Astrocyte of the cerebellum (primary cell): ENCODE measurements around the gene ADAM10.

Source experiments
- DNase-seq: peaks from one replicate; pipeline ENCODE4 v3.0.0-alpha.2; 2011; ENCODE audit warnings: low read depth
- H3K4me3 ChIP-seq: 2 replicates; pipeline ENCODE4 v1.5.1; 2011; ENCODE audit warnings: mild to moderate bottlenecking, low read depth, low read length, moderate library complexity
- in situ Hi-C: cut with HindIII; loops from 2 replicates; pipeline ENCODE4 v1.10.0; 2017; ENCODE audit warnings: low sequenced_read_pairs
- TF ChIP-seq, protein P1 (sequence below): IDR thresholded peaks from 2 replicates; pipeline ENCODE4 v1.5.1; 2012; ENCODE audit warnings: low read length, low read depth, moderate library complexity, mild to moderate bottlenecking; ENCODE audit errors: missing control alignments

ADAM10 gene

DNA sequence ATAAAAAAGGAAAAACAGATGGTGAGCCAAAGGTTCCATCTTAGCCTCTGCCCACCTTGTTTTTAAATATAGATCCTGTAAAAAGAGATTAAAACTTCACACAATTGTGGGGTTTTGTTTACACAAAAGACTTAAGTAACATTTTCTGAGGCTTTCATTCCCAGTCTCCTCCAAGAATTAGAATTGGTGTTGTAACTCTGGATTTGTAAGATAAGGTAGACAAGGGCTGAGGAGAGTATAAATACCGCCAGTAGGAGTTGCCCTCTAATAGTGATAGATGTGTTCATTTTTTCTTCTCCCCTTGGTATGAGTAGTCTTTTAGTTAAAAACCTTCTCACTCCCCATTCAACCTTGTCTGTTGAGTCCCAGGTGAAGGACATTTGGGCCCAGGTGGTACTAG is 30.0 kb upstream of the ADAM10 start:
- H3K4me3 ChIP-seq, result no peak overlapping the region
- TF ChIP-seq, protein P1, sequence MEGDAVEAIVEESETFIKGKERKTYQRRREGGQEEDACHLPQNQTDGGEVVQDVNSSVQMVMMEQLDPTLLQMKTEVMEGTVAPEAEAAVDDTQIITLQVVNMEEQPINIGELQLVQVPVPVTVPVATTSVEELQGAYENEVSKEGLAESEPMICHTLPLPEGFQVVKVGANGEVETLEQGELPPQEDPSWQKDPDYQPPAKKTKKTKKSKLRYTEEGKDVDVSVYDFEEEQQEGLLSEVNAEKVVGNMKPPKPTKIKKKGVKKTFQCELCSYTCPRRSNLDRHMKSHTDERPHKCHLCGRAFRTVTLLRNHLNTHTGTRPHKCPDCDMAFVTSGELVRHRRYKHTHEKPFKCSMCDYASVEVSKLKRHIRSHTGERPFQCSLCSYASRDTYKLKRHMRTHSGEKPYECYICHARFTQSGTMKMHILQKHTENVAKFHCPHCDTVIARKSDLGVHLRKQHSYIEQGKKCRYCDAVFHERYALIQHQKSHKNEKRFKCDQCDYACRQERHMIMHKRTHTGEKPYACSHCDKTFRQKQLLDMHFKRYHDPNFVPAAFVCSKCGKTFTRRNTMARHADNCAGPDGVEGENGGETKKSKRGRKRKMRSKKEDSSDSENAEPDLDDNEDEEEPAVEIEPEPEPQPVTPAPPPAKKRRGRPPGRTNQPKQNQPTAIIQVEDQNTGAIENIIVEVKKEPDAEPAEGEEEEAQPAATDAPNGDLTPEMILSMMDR, result no peak
- no peak for DNase-seq
- in situ Hi-C loops, result no loop called here

DNA sequence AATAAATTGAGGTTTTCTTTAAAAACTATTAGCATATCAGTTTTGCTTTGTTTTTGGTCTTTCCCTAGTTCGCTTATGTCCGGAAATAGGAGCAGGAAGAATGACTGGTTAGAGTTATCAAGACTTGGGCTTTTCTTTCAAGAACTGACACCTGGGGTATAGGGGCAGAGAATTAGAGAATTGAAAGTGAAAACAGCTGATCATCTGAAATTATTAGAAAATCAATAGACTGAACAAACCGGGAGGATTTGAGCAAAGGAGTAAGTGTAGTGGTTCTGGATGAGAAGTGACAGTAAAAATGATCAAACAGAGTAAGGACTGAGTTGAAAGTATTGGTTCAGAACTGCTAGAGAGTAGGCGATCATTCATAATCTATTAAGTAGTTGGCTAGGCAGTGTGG is 27.6 kb upstream of the ADAM10 start:
- in situ Hi-C loops, result no loop called here
- H3K4me3 ChIP-seq, result no peak overlapping the region
- TF ChIP-seq, protein P1, result no peak
- DNase-seq, result no peak

DNA sequence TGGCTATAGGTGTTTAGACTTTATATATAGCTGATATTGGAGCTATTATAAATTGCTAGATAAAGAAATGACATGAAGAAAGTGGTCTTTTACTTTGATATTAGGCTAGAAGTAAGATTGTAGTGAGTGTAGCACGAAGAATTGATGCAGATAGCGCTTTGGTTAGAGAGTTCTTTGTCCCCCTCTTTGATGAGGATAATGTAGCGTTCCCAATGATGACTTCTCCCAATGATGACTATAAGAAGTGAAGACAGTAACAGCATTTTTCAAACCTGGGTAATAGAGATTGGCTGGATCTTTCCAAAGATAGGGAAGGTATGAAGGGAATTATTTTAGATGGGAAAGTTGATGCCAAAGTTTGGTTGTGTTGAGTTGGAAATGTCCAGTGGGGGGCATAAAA is 25.9 kb upstream of the ADAM10 start:
- no peak for DNase-seq
- in situ Hi-C loops, result no loop called here
- no peak overlapping the region for H3K4me3 ChIP-seq
- TF ChIP-seq, protein P1, result no peak

DNA sequence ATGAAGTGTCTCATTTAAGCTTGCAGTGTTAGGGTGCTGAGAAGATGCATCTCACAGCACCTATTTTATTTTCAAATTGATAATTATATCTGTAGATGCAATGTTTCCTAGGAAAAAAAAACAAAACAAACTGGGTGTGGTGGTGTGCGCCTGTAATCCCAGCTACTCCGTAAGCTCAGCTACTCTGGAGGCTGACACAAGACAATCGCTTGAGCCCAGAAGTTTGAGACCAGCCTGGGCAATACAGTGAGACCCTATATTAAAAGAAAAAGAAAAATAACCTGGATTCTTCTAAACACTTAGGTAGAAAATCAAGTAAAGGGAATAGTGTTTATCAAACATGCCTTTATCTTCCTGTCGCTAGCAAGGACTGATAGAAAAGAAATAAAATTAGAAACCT is 23.5 kb upstream of the ADAM10 start:
- in situ Hi-C loops, result no loop called here
- H3K4me3 ChIP-seq, result peak overlapping the region; percentile 96
- no peak for DNase-seq
- TF ChIP-seq, protein P1, result no peak

DNA sequence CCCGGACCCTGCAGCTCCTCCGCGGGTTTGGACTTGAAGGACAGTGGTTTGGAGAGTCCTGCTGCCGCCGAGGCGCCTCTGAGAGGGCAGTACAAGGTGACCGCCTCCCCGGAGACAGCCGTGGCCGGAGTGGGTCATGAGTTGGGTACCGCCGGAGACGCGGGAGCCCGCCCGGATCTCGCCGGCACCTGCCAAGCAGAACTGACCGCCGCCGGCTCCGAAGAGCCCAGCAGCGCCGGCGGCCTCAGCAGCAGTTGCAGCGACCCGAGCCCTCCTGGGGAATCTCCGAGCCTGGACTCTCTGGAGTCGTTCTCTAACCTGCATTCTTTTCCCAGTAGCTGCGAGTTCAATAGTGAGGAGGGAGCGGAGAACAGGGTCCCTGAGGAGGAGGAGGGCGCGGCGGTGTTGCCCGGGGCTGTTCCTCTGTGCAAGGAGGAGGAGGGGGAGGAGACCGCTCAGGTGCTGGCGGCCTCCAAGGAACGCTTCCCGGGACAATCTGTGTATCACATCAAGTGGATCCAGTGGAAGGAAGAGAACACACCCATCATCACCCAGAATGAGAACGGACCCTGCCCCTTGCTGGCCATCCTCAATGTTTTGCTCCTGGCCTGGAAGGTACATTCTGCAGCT is 22.2 kb upstream of the ADAM10 start:
- no peak for DNase-seq
- TF ChIP-seq, protein P1, result no peak
- in situ Hi-C loops, result no loop called here
- peak overlapping the region; percentile 96 for H3K4me3 ChIP-seq

DNA sequence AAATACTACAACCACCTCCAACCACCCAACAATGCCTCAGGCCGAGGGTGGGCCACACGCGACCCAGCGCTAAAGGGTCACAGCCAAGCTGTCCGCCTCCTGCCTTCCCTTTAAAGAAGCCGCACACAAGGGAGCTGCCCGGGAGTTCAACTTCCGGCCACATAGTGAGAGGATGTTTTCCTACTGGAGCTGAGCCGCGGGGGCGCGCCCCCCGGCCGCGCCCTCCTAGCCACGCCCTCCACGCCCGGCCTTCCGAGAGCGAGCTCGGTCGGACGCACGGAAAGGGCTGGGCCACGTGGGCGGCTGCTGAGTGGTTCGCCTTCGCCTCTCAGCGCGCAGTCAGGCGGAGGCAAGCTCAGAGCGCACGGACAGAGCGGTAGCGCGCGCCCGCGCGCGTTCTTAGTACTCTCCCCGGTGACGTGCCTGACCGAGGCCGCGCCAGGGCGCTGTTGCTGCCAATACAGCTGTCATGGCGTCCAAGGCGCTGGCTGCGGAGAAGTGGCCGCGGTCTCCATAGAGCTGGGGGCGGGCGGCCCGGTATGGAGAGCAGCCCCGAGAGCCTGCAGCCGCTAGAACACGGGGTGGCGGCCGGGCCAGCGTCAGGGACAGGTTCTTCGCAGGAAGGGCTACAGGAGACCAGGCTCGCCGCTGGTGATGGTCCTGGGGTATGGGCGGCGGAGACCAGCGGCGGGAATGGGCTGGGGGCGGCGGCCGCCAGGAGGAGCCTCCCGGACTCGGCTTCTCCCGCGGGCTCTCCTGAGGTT is 21.5 kb upstream of the ADAM10 start, which contains the start of gene MINDY2:
Gene MINDY2, plus strand, starts transcription at position 446 of the 764 bp plus-strand sequence. Its CDS starts 94 bp downstream, at position 540.
- DNase-seq, result peak; percentile 96
- H3K4me3 ChIP-seq, result peak within 1 kb of the TSS; percentile 96
- TF ChIP-seq, protein P1, result peak; percentile 24
- in situ Hi-C loops, result no loop called here
